ENCODE results near the gene CCDC85C.

GRCh38 chr14:99552572-99553216 is 51.3 kb downstream of the CCDC85C start:
- TF ChIP-seq, protein P1, sequence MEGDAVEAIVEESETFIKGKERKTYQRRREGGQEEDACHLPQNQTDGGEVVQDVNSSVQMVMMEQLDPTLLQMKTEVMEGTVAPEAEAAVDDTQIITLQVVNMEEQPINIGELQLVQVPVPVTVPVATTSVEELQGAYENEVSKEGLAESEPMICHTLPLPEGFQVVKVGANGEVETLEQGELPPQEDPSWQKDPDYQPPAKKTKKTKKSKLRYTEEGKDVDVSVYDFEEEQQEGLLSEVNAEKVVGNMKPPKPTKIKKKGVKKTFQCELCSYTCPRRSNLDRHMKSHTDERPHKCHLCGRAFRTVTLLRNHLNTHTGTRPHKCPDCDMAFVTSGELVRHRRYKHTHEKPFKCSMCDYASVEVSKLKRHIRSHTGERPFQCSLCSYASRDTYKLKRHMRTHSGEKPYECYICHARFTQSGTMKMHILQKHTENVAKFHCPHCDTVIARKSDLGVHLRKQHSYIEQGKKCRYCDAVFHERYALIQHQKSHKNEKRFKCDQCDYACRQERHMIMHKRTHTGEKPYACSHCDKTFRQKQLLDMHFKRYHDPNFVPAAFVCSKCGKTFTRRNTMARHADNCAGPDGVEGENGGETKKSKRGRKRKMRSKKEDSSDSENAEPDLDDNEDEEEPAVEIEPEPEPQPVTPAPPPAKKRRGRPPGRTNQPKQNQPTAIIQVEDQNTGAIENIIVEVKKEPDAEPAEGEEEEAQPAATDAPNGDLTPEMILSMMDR (IDR thresholded peaks at IDR 0.05; ENCODE audit: low read depth, low read length, missing input control) = no peak
- TF ChIP-seq TAF1 (conservative IDR thresholded peaks at IDR 0.05) = no peak
- TF ChIP-seq, protein P2, sequence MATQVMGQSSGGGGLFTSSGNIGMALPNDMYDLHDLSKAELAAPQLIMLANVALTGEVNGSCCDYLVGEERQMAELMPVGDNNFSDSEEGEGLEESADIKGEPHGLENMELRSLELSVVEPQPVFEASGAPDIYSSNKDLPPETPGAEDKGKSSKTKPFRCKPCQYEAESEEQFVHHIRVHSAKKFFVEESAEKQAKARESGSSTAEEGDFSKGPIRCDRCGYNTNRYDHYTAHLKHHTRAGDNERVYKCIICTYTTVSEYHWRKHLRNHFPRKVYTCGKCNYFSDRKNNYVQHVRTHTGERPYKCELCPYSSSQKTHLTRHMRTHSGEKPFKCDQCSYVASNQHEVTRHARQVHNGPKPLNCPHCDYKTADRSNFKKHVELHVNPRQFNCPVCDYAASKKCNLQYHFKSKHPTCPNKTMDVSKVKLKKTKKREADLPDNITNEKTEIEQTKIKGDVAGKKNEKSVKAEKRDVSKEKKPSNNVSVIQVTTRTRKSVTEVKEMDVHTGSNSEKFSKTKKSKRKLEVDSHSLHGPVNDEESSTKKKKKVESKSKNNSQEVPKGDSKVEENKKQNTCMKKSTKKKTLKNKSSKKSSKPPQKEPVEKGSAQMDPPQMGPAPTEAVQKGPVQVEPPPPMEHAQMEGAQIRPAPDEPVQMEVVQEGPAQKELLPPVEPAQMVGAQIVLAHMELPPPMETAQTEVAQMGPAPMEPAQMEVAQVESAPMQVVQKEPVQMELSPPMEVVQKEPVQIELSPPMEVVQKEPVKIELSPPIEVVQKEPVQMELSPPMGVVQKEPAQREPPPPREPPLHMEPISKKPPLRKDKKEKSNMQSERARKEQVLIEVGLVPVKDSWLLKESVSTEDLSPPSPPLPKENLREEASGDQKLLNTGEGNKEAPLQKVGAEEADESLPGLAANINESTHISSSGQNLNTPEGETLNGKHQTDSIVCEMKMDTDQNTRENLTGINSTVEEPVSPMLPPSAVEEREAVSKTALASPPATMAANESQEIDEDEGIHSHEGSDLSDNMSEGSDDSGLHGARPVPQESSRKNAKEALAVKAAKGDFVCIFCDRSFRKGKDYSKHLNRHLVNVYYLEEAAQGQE (IDR thresholded peaks at IDR 0.05) = peak; percentile 82

All from liver (tissue), 3 donors.